Activated naive CD4-positive, alpha-beta T cell treated with Interleukin-2 at 50 U/mL for 16 hours (primary cell): ENCODE data around the gene PDIK1L.
A peak's percentile ranks its signal among the peaks of the same experiment; 100 is the strongest.
"Not testable (repeated sequence)": the region's sequence is repeated elsewhere in the genome, so short reads cannot be mapped to it uniquely, and the experiment has no call there.

Source experiments
- DNase-seq: peaks from one replicate; pipeline ENCODE4 v3.0.0-alpha.2; 2020

PDIK1L gene

GRCh38 chr1:26092422-26092821 lies 19.2 kb upstream of the PDIK1L start:
- DNase-seq: no peak

- not testable (repeated sequence) for DNase-seq
Measured at GRCh38 chr1:26093569-26093968, 18.1 kb upstream of the PDIK1L start.

GRCh38 chr1:26094076-26094669 lies 17.5 kb upstream of the PDIK1L start:
- DNase-seq: no peak

GRCh38 chr1:26094677-26095383 lies 16.8 kb upstream of the PDIK1L start:
- DNase-seq: no peak

- DNase-seq: no peak
Measured at GRCh38 chr1:26096471-26096870, 15.2 kb upstream of the PDIK1L start.

- DNase-seq: no peak
Measured at GRCh38 chr1:26097696-26098095, 13.9 kb upstream of the PDIK1L start.

- no peak for DNase-seq
Measured at GRCh38 chr1:26098602-26099001, 13.0 kb upstream of the PDIK1L start.

GRCh38 chr1:26099780-26100179 lies 11.8 kb upstream of the PDIK1L start:
- DNase-seq: no peak

GRCh38 chr1:26100204-26100603 lies 11.4 kb upstream of the PDIK1L start:
- DNase-seq: not testable (repeated sequence)

GRCh38 chr1:26102119-26102518 lies 9.5 kb upstream of the PDIK1L start:
- no peak for DNase-seq

- DNase-seq: no peak
Measured at GRCh38 chr1:26102526-26102925, 9.1 kb upstream of the PDIK1L start.

- DNase-seq: not testable (repeated sequence)
Measured at GRCh38 chr1:26105226-26105548, 6.4 kb upstream of the PDIK1L start.

GRCh38 chr1:26109229-26110164 lies 2.1 kb upstream of the PDIK1L start:
- DNase-seq: no peak

GRCh38 chr1:26110731-26111529 lies 694 bp upstream of the PDIK1L start:
- peak; percentile 78 for DNase-seq

GRCh38 chr1:26112407-26112775 lies 767 bp downstream of the PDIK1L start:
- DNase-seq: no peak

- no peak for DNase-seq
Measured at GRCh38 chr1:26114165-26114927, 2.7 kb downstream of the PDIK1L start.

GRCh38 chr1:26119892-26120608 lies 8.4 kb downstream of the PDIK1L start:
- no peak for DNase-seq

- DNase-seq: no peak
Measured at GRCh38 chr1:26121854-26122773, 10.5 kb downstream of the PDIK1L start.

GRCh38 chr1:26122988-26123973 lies 11.7 kb downstream of the PDIK1L start:
- no peak for DNase-seq
